GM18951 (cell line): ENCODE data around the gene BRI3.
"Not testable (repeated sequence)": the region's sequence is repeated elsewhere in the genome, so short reads cannot be mapped to it uniquely, and the experiment has no call there.

Experiments used
- POLR2A ChIP-seq: IDR thresholded peaks from 4 replicates; pipeline ENCODE4 v1.6.1; 2011; ENCODE audit warnings: mild to moderate bottlenecking; ENCODE audit not compliant: insufficient read length, insufficient read depth; ENCODE audit errors: extremely low read depth
- in situ Hi-C: fragments of 300-500 bp; cut with MboI; formaldehyde crosslinking; loops from one replicate; pipeline ENCODE4 v1.12.0; 2022; ENCODE audit warnings: low sequenced_read_pairs, mixed read lengths, inconsistent platforms; ENCODE audit not compliant: unreplicated experiment

Gene BRI3

DNA sequence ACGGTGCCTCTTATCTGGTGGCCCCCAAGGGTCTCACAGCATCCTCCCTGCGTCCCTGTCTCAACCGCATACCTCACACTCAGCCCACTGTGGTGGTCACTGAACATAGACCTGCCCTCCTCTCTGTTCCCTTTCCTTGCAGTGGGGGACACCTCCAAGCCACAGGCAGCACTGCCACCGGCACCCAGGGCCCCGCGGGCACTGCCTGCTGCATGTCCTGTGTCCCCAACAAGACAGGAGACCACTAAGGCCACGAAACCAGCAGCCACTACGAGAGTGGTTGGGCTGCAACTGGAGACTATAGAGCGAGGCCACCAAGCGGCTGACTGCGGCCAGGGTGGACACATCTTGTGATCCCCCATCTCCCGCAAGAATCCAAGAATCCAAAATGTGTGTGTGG lies 15.3 kb downstream of the BRI3 start:
- in situ Hi-C loops: no loop called here
- no peak for TF ChIP-seq POLR2A

GRCh38 chr7:98297626-98298286 lies 16.3 kb downstream of the BRI3 start:
- TF ChIP-seq POLR2A: no peak
- in situ Hi-C loops: no loop called here

DNA sequence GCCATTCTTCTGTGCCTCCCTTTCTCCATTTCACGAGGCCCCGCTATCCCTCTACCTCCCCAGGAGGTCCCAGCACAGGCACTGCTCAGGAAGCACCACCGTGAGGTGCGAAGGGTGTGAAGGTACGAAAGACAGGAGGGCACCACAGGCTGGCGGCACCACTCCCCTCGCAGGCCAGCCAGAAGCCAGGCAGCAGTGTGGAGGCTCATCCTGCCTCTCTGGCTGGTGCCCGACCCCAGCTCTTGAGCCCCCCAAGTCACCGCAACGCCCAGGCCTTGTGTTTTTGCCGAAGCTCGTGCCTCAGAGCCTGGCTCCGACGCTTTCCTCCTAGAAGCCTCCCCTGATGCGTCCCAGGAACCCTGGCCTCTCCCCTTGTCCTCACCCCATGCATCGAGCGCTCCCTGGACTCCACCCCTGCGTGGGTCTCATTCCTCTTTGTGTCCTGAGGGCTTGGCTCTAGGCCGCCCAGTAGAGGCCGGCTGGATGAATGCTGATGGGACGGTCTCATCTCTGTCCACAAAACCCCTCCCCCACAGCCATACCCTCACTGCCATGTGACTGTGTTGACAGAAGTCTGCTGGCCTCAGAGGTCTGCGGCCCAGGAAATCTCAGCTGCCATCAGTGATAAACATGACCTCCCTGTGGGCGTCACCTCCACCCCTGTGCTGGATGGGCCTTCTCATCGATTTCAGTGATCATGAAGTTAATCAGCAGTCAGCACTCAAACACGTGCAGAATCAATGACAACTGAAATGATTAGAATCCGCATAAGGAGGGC lies 19.3 kb downstream of the BRI3 start:
- no peak for TF ChIP-seq POLR2A
- in situ Hi-C loops: no loop called here

GRCh38 chr7:98301693-98302470 lies 20.4 kb downstream of the BRI3 start:
- TF ChIP-seq POLR2A: no peak
- in situ Hi-C loops: no loop called here

DNA sequence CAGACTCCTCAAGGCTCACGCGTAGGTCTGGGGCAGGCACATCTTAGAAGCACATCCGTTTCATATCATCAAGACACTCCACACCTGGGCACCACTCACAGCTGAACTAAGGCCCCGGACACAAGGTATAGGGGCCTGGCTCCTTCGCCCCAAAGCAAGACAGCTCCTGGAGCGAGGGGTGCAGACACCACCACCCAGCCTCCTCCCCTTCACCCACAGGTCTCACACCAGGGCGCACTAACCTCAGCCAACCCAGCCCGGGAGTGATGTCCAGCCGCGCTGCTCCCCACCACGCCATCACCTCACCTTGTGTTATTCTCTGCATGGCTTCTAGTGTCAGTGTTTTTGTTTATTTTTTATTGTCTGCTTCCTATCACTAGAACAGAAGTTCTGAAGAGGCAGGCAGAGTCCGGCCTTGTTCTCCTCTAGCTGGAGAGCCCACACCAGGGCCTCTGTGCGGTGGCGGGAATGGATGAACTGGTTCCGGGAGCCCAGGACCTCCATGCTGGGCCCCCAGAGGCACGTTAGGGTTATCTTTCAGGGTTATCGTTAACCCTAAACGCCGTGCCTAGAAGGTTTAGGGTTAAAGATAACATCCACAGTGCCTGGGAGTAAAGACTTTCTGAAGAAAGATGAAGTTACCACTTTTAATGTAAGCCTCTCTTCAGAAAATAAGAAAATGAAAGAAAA lies 21.8 kb downstream of the BRI3 start:
- in situ Hi-C loops: no loop called here

GRCh38 chr7:98303906-98304305 lies 22.4 kb downstream of the BRI3 start:
- in situ Hi-C loops: no loop called here
- no peak for TF ChIP-seq POLR2A

More for the DNA sequence above, 21.8 kb downstream of the BRI3 start:
- TF ChIP-seq POLR2A: no peak

DNA sequence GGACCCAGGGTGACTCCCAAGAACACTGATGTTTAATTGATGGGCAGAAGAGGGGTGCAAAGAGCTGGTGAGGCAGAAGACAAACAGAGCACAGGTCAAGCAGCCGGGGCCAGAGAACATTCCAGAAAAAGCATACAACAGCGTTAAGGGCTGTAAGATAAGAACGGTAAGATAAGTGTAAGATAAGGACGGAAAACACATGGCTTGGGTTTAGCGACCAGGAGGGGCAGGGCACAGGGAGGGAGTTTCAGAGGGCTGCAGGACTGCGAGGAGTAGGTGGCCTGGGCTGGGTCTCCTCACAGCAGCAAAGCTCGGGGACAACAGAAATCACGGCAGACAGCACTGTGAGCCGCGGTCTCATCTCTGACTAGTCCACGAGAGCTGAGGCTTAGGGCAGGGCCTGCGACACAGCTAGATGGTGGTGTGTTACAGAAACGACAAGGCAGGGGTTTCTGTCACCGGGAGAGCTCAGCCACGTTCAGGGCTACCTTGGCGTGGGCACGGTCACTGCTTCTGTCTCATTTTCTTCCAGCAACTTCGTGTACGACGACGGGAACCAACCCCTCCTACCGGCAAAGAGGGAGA lies 24.6 kb downstream of the BRI3 start:
- no peak for TF ChIP-seq POLR2A
- in situ Hi-C loops: no loop called here

GRCh38 chr7:98307971-98308466 lies 26.5 kb downstream of the BRI3 start:
- in situ Hi-C loops: no loop called here
- TF ChIP-seq POLR2A: no peak

- in situ Hi-C loops: no loop called here
- TF ChIP-seq POLR2A: no peak
Measured at GRCh38 chr7:98309566-98309965, 28.1 kb downstream of the BRI3 start.

DNA sequence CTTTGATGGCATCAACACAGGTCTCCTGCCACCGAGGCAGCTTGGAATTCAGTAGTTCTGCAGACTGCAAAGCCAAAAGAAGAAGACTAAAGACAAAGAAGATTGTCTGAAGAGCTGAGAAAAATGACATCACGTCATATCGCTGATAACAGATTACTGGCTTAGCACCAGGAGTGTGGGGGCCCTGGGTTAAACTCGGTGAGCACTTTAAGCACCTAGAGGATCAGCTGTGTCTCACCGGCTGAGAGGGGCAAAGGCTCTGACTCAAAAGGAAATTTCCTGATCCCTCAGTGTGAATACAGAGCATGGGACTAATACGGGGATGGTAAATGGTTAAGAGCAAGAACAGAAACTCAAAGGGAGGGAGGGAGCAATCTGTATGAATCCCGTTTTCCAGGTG lies 30.7 kb downstream of the BRI3 start:
- in situ Hi-C loops: no loop called here
- no peak for TF ChIP-seq POLR2A

GRCh38 chr7:98314469-98314868 lies 33.0 kb downstream of the BRI3 start:
- no peak for TF ChIP-seq POLR2A
- in situ Hi-C loops: no loop called here

DNA sequence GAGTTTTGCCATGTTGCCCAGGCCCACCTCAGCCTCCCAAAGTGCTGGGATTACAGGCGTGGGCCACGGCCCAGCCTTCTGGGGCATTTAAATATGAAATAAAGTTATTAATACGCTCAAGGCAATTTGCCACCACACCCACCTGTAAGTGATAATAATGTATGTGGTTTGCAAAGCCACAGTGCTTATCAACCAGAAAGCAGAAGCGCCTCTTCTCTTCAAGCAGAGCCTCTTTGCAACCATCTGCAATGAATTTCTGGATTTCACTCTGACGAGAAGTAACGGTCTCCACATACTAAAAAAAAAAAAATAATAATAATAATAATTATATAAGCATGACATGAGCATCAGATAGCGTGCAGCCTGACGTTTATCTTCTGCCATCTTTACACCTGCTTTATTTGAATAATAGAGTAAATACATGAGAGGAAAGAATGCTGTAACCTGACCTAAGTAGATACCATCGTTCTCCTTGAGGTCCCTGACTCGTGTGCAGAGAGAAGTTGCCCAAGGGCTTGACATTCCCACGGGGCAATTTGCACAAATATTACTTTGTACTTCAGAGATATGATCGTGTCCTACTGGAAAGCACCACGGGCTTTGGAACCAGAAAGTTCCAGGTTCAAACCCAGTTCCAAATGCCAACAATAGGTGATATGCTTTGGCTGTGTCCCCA lies 34.0 kb downstream of the BRI3 start:
- TF ChIP-seq POLR2A: no peak
- in situ Hi-C loops: no loop called here

DNA sequence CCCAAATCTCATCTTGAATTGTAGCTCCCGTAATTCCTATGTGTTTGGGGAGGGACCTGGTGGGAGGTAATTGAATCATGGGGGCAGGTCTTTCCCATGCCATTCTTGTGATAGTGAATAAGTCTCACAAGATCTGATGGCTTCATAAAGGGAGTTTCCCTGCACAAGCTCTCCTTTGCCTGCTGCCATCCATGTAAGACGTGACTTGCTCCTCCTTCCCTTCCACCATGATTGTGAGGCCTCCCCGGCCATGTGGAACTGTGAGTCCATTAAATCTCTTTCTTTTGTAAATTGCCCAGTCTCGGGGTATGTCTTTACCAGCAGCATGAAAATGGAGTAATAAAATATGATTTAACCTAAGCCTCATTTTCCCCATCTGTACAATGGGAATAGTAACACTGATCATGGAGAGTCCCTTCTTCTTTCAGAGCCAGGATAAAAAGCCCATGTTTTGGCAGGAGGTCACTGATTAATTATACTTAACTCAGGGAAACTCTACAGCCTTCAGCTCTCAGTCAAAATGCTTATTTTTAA lies 34.6 kb downstream of the BRI3 start:
- in situ Hi-C loops: not testable (repeated sequence)
